HG02885 (cell line): ENCODE data around the gene ATXN1.
"Not testable (repeated sequence)": the region's sequence is repeated elsewhere in the genome, so short reads cannot be mapped to it uniquely, and the experiment has no call there.

Experiments used
- ATAC-seq: cut with Tn5 transposase; IDR thresholded peaks from one replicate; pipeline ENCODE4 v1.9.1; 2021; ENCODE audit warnings: mild to moderate bottlenecking; ENCODE audit not compliant: unreplicated experiment, poor library complexity

ATXN1 gene

DNA sequence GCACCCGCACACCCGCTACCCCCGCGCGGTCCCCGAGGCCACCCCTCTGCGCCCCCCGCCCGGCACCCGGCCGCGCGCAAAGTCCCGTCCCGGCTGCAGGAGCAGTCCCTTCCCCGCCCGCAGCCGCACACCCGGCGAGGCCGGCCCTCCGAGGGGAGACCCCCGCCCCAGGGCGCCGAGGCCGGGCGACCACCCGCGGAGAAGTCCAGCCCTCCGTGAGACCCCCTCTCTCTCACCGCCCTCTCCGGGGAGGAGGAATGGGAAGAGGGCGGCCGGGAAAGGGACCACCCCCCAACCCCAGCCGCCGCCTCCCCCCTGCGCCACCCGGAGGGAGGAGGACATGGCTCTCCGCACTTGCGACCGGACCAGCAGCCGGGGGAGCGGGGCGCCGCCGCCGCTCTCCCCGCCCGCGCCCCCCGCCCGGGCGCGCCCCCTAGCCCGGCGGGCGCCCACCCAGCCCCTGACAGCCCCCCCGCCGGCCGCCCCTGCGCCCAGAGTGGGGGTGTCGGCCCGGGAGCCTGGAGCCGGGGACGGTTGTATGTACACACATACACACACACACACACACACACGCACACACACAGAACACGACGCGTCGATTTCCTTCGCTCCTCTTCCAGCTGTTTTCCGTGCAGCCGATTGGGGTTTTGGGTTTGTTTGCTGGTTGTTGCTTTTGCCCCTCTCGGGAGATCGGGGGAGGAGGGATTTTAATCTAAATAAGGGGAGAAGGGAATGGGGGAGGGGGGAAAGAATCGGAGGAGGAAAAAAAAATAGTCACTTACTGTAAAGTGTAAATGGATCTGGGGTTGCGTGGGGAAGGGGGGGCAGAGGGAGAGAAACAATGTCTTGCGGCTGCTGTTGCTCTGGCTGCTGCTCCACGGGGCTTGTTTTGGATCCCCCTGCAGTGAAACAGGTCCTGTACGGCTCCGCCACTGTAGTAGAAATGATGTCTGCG lies at the start of gene ATXN1:
Gene ATXN1 (minus strand): TSS at position 945 of the 955 bp plus-strand sequence.
- ATAC-seq, result no peak

DNA sequence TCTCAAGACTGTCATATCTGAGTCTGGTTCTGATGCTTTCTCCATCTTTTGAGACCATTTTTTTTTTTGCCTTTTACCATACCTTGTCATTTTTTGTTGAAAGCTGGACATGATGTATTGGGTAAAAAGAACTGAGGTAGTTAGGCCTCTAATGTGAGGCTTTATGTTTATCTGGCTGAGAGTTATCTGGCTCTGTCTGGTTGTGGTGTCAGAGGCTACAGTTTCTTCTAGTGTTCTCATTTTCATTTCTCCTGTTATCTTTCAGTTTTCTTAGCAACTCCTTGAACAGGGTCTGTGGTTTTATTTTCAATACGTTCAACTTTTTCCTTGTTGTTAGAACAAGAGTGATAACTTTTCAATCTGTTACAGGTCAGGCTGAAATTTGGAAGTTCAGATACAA lies 49.2 kb upstream of the ATXN1 start:
- no peak for ATAC-seq

DNA sequence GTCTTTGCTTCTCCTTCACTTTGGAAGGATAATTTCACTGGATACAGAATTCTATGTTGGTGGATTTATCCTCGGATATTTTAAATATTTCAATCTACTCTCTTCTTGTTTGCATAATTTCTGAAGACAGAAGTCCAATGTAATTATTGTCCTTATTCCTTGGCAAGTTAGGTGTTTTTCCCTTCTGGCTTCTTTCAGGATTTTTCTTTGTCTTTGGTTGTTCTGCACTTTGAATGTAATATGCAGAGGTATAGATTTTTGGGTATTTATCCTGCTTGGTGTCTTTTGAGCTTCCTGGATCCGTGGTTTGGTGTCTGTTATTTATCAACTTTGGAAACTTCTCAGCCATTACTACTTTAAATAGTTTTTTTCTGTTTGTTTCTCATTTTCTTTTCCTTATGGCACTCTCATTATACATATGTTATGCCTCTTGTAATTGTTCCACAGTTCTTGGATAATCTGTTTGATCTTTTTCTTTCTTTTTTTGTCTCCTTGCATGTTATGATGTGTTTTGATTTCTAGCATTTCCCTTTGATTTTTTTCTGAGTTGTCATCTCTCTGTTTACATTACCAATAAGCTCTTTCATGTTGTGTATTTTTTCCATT lies 48.6 kb upstream of the ATXN1 start:
- ATAC-seq, result no peak

DNA sequence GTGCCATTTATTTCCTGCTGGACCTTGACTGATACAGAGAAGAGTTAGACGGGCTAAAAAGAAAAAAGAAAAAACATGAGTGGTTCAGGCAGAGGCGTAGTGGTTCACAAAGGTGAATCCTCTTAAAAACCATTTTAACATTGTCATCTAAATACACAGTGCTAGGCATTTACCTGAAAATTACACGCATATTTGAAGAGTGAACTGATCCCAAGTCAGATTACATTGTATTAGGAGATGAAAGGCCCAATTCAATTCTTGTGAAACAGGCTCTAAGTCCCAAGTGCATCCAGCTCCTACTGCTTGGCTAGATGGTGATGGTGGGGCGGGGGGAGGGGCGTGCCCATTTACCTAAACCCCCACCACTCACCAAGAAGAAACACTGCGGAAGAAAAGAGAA lies 46.7 kb upstream of the ATXN1 start:
- no peak for ATAC-seq

DNA sequence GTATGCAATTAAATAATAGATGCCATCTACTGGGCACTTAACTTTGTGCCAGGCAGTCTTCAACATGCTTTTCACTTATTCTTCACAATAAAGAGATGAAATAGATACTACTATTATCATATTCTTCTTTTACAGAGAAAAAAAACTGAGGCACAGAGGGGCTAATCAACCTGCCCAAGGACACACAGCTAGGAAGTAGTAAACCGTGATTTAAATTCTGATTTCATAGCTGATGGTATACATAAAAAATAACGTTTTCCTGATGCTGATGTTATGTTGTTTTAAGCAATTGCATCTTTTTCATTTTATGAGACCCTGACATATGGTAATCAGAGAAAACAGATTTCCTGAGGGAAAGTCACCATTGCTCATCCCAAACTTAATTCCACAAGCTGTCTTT lies 45.1 kb upstream of the ATXN1 start:
- ATAC-seq, result no peak

DNA sequence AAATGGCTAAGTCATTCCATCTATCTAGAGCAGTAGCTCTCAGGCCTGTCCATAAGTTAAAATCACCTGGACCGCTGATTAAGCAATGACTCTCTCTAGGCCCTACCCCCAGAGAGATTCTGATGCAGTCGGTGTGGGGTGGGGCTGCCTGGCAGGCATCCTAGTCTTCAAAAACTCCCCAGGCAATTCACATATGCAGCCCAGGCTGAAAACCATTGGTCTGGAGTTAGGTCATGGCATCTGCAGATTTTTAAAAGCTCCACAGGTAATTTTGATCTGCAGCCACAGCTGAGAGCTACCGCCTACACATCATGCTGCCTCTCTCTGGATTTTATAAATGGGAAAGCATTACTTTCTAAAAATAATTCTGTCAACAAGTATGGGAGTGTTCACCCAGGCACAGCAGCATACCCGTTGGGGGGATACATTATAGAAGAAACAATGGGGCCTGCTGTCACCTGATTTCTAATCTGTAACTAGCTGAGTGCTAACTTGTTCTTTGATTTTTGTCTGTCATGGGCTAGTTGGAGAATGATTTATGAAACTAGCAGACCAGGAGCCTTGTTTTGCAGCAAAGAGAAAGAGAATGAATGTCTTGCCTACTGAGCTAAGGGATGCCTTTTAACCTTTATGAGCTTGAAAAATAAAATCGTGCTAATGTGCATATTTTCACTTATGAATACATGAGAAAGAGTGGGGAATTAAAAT lies 44.1 kb upstream of the ATXN1 start:
- no peak for ATAC-seq

DNA sequence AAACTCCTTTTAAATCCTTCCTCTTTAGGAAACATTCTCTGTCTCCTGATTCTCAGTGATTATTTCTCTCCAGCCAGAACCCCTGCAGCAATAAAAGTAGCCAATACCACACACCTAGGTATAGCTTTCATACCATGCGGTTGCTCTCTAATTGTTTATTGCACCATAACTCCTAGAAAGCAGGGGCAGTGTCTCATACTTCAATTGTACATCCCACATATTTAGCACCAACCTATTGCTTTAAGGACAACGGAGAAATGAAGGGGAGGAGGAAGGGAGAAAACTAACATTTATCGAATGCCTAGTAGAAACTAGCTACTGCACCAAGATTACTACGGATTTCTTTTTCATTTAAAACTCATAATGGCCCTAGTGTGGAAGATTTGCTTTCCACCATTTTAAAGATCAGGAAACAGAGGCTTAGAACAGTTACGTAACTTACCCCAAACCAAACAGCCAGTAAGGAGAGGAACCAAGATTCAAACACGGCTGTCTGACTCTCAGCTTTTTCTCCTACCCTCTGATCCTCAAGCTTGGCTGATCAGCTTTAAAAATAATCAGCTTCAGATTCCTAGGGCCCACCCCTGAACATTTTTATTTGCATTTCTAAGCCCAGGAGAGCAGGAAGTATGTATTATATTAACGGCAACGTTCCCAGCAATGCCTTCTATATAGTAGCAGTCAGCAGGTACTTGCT lies 43.4 kb upstream of the ATXN1 start:
- no peak for ATAC-seq

DNA sequence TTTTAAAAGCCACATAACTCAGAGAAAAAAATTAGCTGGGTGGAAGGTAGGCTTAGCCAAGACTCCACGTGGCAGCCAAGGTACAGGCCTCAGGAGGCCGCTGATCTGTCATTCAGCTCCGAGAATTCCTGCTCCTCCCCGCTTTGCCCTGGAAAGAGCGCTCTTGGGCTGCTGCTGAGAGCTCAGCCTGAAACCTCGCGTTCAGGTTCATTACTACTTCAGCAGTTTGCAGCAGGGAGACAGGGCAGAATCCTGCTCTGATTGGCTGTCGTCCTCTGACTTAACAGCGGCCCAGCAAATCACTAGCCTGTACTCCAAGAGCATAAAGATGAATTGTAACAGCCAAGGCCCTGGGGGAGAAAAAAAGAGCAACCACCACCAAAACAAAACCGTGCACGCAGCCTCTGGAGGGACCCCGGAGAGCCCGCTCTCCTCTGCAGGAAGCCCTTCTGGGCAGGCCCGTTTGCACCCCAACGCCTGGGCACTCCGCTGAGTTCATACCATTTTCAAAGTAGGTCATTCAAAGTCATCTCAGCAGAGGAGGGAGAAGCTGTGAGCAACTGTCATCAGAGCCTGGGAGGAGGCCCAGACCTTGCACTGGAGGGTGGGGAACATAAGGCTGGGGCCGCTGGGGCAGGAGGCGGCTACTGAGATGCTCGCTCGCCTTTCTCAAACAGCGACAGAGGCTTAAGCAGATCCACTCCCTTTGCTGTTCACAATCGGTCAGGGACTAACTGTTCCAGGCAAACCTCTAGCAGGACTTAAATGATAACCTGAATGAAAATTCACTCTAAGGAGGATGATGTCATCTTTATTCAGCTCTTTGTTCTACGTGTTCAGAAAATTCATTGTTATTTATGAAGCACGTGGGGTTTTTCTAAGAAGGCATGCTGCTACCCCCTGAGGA lies 42.3 kb upstream of the ATXN1 start:
- no peak for ATAC-seq

DNA sequence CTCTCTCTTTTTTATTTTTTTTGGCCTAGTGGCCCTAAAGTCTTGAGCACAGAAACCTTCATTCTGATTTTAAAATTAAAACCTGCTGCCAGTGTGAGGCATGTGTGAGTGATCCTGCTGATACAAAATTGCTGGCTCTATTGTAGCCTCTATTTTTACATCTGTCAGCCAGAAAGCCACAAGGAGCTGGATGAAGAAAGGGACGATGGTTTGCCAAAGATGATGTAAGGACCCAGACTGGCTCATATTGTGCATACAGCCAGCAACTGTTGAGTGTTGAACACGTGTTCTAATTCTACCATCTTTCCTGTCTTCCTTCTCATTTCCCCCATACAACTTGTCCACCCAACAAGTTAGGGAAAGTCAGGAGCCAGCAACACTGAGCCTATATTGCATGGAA lies 40.8 kb upstream of the ATXN1 start:
- no peak for ATAC-seq

DNA sequence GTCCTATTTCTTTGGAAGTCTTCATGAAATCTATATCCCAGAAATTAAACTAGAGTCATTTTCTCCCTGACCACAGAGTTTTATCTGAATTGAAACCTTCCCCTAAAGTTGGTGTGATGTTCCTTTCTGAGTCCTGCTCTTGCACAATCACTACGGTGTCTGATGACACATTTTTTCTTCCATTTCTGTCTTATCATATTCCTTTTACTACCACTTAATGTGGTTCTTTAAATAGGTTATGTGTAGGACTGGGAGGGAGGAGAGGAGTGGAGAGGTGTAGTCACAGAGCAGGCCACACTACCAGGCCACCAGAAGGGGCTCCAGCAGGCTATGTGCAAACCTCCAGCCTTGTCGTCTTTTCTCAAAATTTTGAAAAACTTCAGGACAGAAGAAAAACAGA lies 39.7 kb upstream of the ATXN1 start:
- no peak for ATAC-seq

DNA sequence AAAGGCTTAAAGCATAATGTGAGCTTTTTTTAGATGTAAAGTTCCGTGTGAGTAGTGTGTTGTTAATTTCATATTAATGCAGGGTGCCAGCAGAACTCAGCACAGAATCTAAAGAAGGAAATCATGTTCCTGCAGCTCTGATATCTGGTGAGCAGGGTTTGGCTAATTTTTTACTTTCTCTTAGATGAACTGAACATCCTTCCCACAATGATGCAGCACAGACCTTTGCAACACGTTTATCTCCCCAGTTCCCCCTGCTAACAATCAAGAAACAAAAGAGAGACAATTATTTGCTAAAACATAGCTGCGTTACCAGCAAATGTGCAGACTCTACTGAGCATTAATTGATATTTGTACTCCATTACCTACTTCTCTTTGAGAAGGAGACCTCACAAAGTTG lies 39.1 kb upstream of the ATXN1 start:
- no peak for ATAC-seq

DNA sequence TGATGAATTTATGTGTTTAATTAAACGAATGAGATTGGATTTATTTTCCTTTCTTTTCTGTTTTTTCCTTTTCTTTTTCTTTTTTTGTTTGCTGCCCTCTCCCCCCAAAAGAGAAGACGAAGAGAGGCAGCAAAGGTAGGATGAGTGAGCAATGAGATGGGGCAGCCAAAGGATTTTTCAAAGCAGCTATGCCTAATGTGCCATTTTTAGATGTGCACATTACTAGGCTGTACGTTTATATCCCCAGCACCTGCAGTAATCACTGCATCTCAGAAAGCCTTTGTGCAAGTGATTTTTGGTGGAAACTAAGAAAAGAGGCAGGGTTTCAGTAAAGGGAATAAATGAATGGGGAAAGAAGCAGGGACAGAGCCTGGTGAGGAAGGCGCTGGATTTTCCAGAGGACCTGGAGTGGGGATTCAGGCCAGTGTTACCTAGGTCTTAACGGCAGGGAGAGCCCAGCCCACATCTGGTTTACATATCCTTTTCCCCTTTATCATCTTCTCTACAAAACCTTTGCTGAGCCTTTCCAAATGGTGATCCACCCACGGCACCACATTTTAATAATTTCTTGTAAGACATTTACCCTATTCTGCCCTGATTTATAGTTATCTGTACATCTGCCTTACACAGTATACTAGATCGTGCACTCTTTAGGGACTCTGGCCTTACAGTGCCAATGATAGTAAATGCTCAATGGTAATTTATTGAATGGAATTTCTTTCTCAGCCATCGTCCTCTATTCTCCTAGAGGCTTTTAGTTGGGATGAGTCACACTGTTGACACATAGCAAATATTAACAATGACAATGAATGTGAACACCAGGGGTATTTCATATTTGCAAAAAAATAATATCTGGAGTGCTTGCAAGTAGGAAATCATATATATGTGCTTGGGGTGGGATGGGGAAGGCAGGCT lies 38.3 kb upstream of the ATXN1 start:
- no peak for ATAC-seq

DNA sequence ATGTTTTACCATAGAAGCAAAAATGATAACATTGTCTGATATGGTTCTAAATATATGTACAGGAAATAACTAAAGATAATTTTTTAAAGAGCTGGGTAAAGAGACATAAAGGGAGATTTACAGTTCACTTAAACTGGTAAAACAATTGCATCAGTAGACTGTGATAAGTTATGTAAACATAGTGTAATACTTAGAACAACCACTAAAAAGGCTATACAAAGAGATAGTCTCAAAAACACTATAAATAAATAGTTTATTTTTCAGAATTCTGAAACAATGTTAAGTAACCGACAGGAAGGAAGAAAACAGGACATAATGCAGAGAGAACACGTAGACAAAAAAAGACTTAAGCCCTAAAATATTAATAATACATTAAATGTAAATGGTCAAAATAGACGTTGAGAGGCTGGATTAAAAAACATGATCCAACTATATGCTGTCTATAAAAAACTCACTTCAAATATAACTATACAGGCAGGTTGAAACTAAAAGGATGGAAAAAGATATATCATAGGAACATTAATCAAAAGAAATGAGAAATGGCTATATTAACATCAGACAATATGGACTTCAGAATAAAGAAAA lies 32.7 kb upstream of the ATXN1 start:
- ATAC-seq, result no peak

DNA sequence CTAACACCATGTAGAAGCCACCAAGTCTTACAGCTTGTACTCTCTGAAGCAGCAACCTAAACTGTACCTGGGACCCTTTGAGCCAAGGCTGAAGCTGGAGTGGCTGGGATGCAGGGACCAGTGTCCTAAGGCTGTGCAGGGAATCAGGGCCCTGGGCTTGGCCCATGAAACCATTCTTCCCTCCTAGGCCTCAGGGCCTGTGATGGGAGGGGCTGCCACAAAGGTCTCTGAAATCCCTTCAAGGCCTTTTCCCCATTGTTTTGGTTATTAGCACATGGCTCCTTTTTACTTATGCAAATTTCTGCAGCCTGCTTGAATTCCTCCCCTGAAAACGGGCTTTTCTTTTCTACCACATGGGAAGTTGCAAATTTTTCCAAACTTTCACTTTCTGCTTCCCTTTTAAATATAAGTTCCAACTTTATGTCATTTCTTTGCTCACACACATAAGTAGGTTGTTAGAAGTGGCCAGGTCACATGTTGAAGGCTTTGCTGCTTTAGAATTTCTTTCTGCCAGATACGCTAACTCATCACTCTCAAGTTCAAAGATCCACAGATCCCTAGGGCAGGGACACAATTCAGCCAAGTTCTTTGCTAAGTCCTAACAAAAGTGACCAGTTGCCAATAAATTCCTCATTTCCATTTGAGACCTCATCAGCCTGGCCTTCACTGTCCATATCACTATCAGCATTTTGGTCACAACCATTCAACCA lies 28.2 kb upstream of the ATXN1 start:
- no peak for ATAC-seq

DNA sequence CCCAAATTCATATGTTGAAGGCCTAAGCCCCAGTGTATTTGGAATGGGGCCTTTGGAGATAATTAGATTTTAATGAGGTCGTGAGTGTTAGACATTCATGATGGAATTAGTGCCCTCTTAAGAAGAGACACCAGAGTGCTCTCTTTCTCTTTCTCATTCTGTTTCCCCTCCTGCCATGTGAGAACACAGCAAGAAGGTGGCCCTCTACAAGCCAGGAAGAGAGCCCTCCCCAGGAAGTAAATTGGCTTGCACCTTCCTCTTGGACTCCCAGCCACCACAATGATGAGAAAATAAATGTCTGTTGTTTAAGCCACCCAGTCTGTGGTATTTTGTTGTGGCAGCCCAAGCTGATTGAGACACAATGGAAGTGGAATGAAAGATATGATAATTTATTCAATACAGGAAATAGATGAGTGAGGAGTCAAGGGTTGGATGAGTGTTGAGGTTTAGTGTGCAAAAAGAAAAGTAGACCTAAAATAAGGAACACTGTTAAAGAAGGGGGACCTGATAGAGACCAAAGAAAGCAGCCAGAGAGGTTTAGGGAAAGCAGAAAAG lies 25.9 kb upstream of the ATXN1 start:
- ATAC-seq, result no peak

DNA sequence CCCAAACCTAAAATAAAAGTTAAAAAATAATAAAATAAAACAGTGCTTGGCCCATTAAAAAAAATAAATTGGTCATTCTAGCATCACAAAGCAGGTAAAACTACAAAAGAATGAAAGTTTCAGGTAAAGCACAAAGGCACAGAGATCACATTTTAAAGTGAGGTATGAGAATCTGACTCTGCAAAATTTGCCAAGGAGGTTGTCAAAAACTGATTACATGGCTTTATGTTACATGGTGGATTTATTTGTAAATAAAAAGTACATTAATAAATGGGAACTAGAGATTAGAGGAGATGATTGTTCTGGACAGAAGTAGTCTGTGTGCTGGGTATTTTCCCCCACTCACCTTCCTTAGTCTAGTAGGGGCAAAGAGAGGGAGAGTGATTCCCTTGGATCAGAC lies 24.2 kb upstream of the ATXN1 start:
- ATAC-seq, result no peak

DNA sequence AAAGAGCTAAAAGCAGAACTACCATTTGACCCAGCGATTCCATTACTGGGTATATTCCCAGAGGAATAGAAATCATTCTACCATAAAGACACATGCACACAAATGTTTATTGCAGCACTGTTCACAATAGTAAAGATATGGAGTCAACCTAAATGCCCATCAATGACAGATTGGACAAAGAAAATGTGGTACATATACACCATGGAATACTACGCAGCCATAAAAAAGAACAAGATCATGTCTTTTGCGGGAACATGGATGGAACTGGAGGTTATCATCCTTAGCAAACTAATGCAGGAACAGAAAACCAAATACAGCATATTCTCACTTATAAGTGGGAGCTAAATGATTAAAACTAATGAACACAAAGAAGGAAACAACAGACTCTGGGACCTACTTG lies 23.7 kb upstream of the ATXN1 start:
- ATAC-seq, result not testable (repeated sequence)
